H1 (cell line): ENCODE measurements around the gene RCOR2. TPM values are rescaled to one million over a fixed set of nuclear protein-coding genes. Genes with fewer than 3 reads are reported as not detected.

Experiments used
- CTCF ChIA-PET: fragments of 300-600 bp; sonication (Branson Sonifier 250); formaldehyde crosslinking; loops from one replicate; lab custom pipeline; 2021; ENCODE audit not compliant: partially characterized antibody; lab: Charles Lee
- POLR2A ChIA-PET: fragments of 300-600 bp; sonication (Branson Sonifier 250); formaldehyde crosslinking; loops from one replicate; lab custom pipeline; 2021; ENCODE audit warnings: inconsistent platforms; ENCODE audit not compliant: partially characterized antibody; lab: Charles Lee
- DNase-seq, 2 experiments: peaks; one replicate each; pipeline versions ENCODE4 v3.0.0 to v3.0.0-alpha.2; 2010 to 2022; ENCODE audit warnings: low spot score in 2 of 2, low read depth in 1 of 2, mixed read lengths in 1 of 2
- FAIRE-seq: peaks from 2 replicates; lab custom pipeline; 2011; peaks lifted over from hg19 to GRCh38; lab: Jason Lieb, UNC
- H2AFZ ChIP-seq: 2 replicates; pipeline ENCODE4 v1.8.1; 2012; ENCODE audit warnings: low read length, inconsistent platforms
- H2AK5ac ChIP-seq: 2 replicates; pipeline ENCODE4 v1.6.1; 2013; ENCODE audit warnings: low read depth, low read length
- H2BK120ac ChIP-seq: replicated peaks from 2 replicates; pipeline ENCODE3; 2013; ENCODE audit warnings: low read depth, low read length, inconsistent platforms
- H2BK12ac ChIP-seq: 2 replicates; pipeline ENCODE4 v1.6.1; 2013; ENCODE audit warnings: low read depth, low read length
- H2BK15ac ChIP-seq: 2 replicates; pipeline ENCODE4 v1.6.1; 2013; ENCODE audit warnings: low read length
- H2BK20ac ChIP-seq: 2 replicates; pipeline ENCODE4 v1.6.1; 2013; ENCODE audit warnings: low read length
- H2BK5ac ChIP-seq: 2 replicates; pipeline ENCODE4 v1.6.1; 2013; ENCODE audit warnings: low read depth, low read length
- H3K14ac ChIP-seq: 2 replicates; pipeline ENCODE4 v1.6.1; 2013; ENCODE audit warnings: inconsistent platforms; ENCODE audit not compliant: insufficient read length
- H3K18ac ChIP-seq: 2 replicates; pipeline ENCODE4 v1.6.1; 2013; ENCODE audit warnings: low read length; ENCODE audit errors: extremely low read depth
- H3K23ac ChIP-seq: 2 replicates; pipeline ENCODE4 v1.6.1; 2013; ENCODE audit warnings: inconsistent platforms; ENCODE audit not compliant: insufficient read length
- H3K23me2 ChIP-seq: 2 replicates; pipeline ENCODE4 v1.6.1; 2013; ENCODE audit warnings: low read depth, low read length
- H3K27ac ChIP-seq: 2 replicates; pipeline ENCODE4 v1.6.1; 2011; ENCODE audit warnings: low read depth, low read length, inconsistent platforms
- H3K27me3 ChIP-seq, 4 experiments: replicated peaks in 1 of 4; 1 replicate in 1 of 4; 2 replicates in 3 of 4; pipeline versions ENCODE4 v1.6.1 to v1.8.1; 2011 to 2013; ENCODE audit warnings: low read length in 3 of 4, mild to moderate bottlenecking in 3 of 4, inconsistent platforms in 2 of 4, mixed read lengths in 2 of 4, moderate library complexity in 1 of 4; ENCODE audit not compliant: control insufficient read depth in 3 of 4, insufficient read depth in 3 of 4; ENCODE audit errors: extremely low read depth in 1 of 4
- H3K36me3 ChIP-seq, 4 experiments: 2 replicates each; pipeline versions ENCODE4 v1.6.1 to v1.8.1; 2011 to 2013; ENCODE audit warnings: mild to moderate bottlenecking in 4 of 4, low read length in 3 of 4, moderate library complexity in 2 of 4, control low read depth in 1 of 4, inconsistent platforms in 1 of 4; ENCODE audit not compliant: insufficient read depth in 4 of 4, control insufficient read depth in 2 of 4
- H3K4ac ChIP-seq: replicated peaks from 2 replicates; pipeline ENCODE3; 2013; ENCODE audit warnings: low read length, low read depth, mixed read lengths, inconsistent platforms; ENCODE audit not compliant: insufficient read length
- H3K4me1 ChIP-seq, 4 experiments: replicated peaks in 1 of 4; 1 replicate in 1 of 4; 2 replicates in 3 of 4; pipeline versions ENCODE4 v1.6.1 to v1.8.1; 2011 to 2013; ENCODE audit warnings: low read length in 3 of 4, inconsistent platforms in 2 of 4, mixed read lengths in 1 of 4; ENCODE audit not compliant: insufficient read depth in 4 of 4, control insufficient read depth in 3 of 4
- H3K4me2 ChIP-seq, 2 experiments: 2 replicates each; pipeline versions ENCODE4 v1.6.1 to v1.8.1; 2011 to 2013; ENCODE audit warnings: low read depth in 2 of 2, low read length in 2 of 2, control low read depth in 1 of 2, inconsistent platforms in 1 of 2, mild to moderate bottlenecking in 1 of 2; ENCODE audit not compliant: insufficient read depth in 1 of 2
- H3K4me3 ChIP-seq, 4 experiments: fragments of 200-600, 300-600 bp in 1 of 4; sonication (generic), shearing (Covaris generic), sonication (Bioruptor Twin) in 1 of 4; 2 replicates each; pipeline versions ENCODE4 v1.5.1 to v1.8.1; 2011 to 2016; ENCODE audit warnings: low read length in 4 of 4, low read depth in 3 of 4, control low read depth in 2 of 4, inconsistent platforms in 2 of 4, mild to moderate bottlenecking in 2 of 4, mixed read lengths in 1 of 4, moderate library complexity in 1 of 4; ENCODE audit not compliant: insufficient read depth in 2 of 4; ENCODE audit errors: extremely low read depth in 1 of 4
- H3K56ac ChIP-seq: replicated peaks from 2 replicates; pipeline ENCODE3; 2013; ENCODE audit warnings: low read depth, mild to moderate bottlenecking, mixed read lengths, low read length, inconsistent platforms; ENCODE audit not compliant: insufficient read length
- H3K79me1 ChIP-seq: 2 replicates; pipeline ENCODE4 v1.6.1; 2013; ENCODE audit warnings: low read depth, low read length, control low read depth
- H3K79me2 ChIP-seq, 2 experiments: 2 replicates each; pipeline versions ENCODE4 v1.6.1 to v1.8.1; 2012 to 2013; ENCODE audit warnings: low read length in 2 of 2, mild to moderate bottlenecking in 2 of 2, inconsistent platforms in 1 of 2; ENCODE audit not compliant: insufficient read depth in 2 of 2, control insufficient read depth in 1 of 2
- H3K9ac ChIP-seq, 4 experiments: replicated peaks in 1 of 4; 1 replicate in 1 of 4; 2 replicates in 3 of 4; pipeline versions ENCODE4 v1.6.1 to v1.8.1; 2011 to 2013; ENCODE audit warnings: low read depth in 3 of 4, low read length in 3 of 4, control low read depth in 2 of 4, mild to moderate bottlenecking in 2 of 4, moderate library complexity in 2 of 4, inconsistent platforms in 1 of 4; ENCODE audit errors: extremely low read depth in 1 of 4
- H3K9me3 ChIP-seq, 2 experiments: 2 replicates each; pipeline versions ENCODE4 v1.6.1 to v1.8.1; 2012 to 2013; ENCODE audit warnings: mild to moderate bottlenecking in 2 of 2, moderate library complexity in 2 of 2, control low read depth in 1 of 2, inconsistent platforms in 1 of 2, low read depth in 1 of 2, low read length in 1 of 2, mixed read lengths in 1 of 2; ENCODE audit not compliant: insufficient read depth in 2 of 2
- H4K20me1 ChIP-seq, 2 experiments: replicated peaks in 1 of 2; 2 replicates each; pipeline versions ENCODE3 to v1.8.1; 2011 to 2013; ENCODE audit warnings: inconsistent platforms in 2 of 2, low read length in 2 of 2, mild to moderate bottlenecking in 1 of 2; ENCODE audit not compliant: insufficient read depth in 2 of 2, control insufficient read depth in 1 of 2
- H4K5ac ChIP-seq: 2 replicates; pipeline ENCODE4 v1.6.1; 2013; ENCODE audit warnings: low read length, low read depth, mixed read lengths, inconsistent platforms; ENCODE audit not compliant: insufficient read length
- H4K8ac ChIP-seq: 2 replicates; pipeline ENCODE4 v1.8.0; 2013; ENCODE audit warnings: mild to moderate bottlenecking, moderate library complexity, low read length, inconsistent platforms; ENCODE audit not compliant: insufficient read depth; ENCODE audit errors: extremely low read depth
- H4K91ac ChIP-seq: replicated peaks from 2 replicates; pipeline ENCODE3; 2013; ENCODE audit warnings: low read length, mixed read lengths, inconsistent platforms; ENCODE audit not compliant: insufficient read length
- BACH1 ChIP-seq: IDR thresholded peaks from 2 replicates; pipeline ENCODE4 v1.6.1; 2012; ENCODE audit warnings: low read length, improper control_type of control experiment
- CEBPB ChIP-seq: IDR thresholded peaks from 2 replicates; pipeline ENCODE4 v1.6.1; 2012; ENCODE audit warnings: low read depth, low read length
- CHD1 ChIP-seq: IDR thresholded peaks from 2 replicates; pipeline ENCODE4 v1.6.1; 2012; ENCODE audit warnings: low read depth, low read length, improper control_type of control experiment
- CHD2 ChIP-seq: IDR thresholded peaks from 2 replicates; pipeline ENCODE4 v1.6.1; 2012; ENCODE audit warnings: low read length, improper control_type of control experiment
- EZH2 ChIP-seq: fragments of 200-600 bp; sonication (generic); IDR thresholded peaks from 2 replicates; pipeline ENCODE4 v1.7.1; 2012; ENCODE audit warnings: low read depth, mild to moderate bottlenecking, moderate library complexity, low read length, inconsistent platforms; ENCODE audit not compliant: severe bottlenecking
- GABPA ChIP-seq: IDR thresholded peaks from 2 replicates; pipeline ENCODE4 v1.6.1; 2011; ENCODE audit warnings: mild to moderate bottlenecking, low read length, moderate library complexity, borderline replicate concordance; ENCODE audit not compliant: insufficient read depth
- HDAC6 ChIP-seq: IDR thresholded peaks from one replicate; pipeline ENCODE4 v1.7.1; 2012; ENCODE audit warnings: low read depth, mild to moderate bottlenecking, inconsistent platforms, low read length, moderate library complexity
- KDM4A ChIP-seq: IDR thresholded peaks from one replicate; pipeline ENCODE4 v1.7.1; 2012; ENCODE audit warnings: low read depth, mild to moderate bottlenecking, moderate library complexity, low read length, inconsistent platforms; ENCODE audit not compliant: severe bottlenecking
- KDM5A ChIP-seq: fragments of 200-600 bp; IDR thresholded peaks from 2 replicates; pipeline ENCODE4 v1.7.1; 2012; ENCODE audit warnings: mild to moderate bottlenecking, low read length, inconsistent platforms, mixed read lengths
- NANOG ChIP-seq: IDR thresholded peaks from 2 replicates; pipeline ENCODE4 v1.6.1; 2011; ENCODE audit warnings: low read length, low read depth, mild to moderate bottlenecking, inconsistent platforms; ENCODE audit not compliant: insufficient read depth, poor library complexity, severe bottlenecking
- POLR2AphosphoS5 ChIP-seq: IDR thresholded peaks from 2 replicates; pipeline ENCODE4 v1.6.1; 2011; ENCODE audit warnings: low read depth, low read length
- SIX5 ChIP-seq: IDR thresholded peaks from 2 replicates; pipeline ENCODE4 v1.6.1; 2011; ENCODE audit warnings: mild to moderate bottlenecking, low read depth, low read length
- SUZ12 ChIP-seq: fragments of 200-600 bp; sonication (generic); IDR thresholded peaks from 2 replicates; pipeline ENCODE4 v1.6.1; 2012; ENCODE audit warnings: mild to moderate bottlenecking, inconsistent platforms, low read length, moderate library complexity, mixed read lengths
- YY1 ChIP-seq: IDR thresholded peaks from 2 replicates; pipeline ENCODE4 v1.6.1; 2011; ENCODE audit warnings: low read depth, mild to moderate bottlenecking, low read length
- ZNF274 ChIP-seq: IDR thresholded peaks from 2 replicates; pipeline ENCODE4 v1.7.0; 2012; ENCODE audit warnings: low read length, borderline replicate concordance; ENCODE audit errors: extremely low read depth
- WGBS, 2 experiments: shearing (Covaris generic) in 1 of 2; methylation state at CpG; one replicate each; pipeline versions ENCODE4 v1.1.6 to v1.1.7; 2013 to 2015; ENCODE audit warnings: low lambda C conversion rate in 2 of 2, mixed read lengths in 2 of 2, inconsistent platforms in 1 of 2, low coverage in 1 of 2, missing lambda C conversion rate in 1 of 2; ENCODE audit not compliant: insufficient replicate concordance in 2 of 2, insufficient coverage in 1 of 2, insufficient read length in 1 of 2; ENCODE audit errors: extremely low coverage in 1 of 2, missing lambda C conversion rate in 1 of 2; 5-methylcytosine and 5-hydroxymethylcytosine counted together
- polyA plus RNA-seq, 7 experiments: library from polyadenylated mRNA; depleted of rRNA in 3 of 7; stranded (reverse) in 5 of 7; unstranded in 2 of 7; fragments of >200 nt in 5 of 7; fragments of 200-250 nt in 2 of 7; gene quantifications; 1 replicate in 5 of 7; 2 replicates in 1 of 7; 4 replicates in 1 of 7; pipeline versions ENCODE4 v1.2.1 to v1.2.3, GENCODE V29; 2011 to 2013; ENCODE audit warnings: missing spikeins in 2 of 7, mixed read lengths in 2 of 7
- total RNA-seq: library from RNA; stranded (reverse); fragmentation: NEBNext Ultra II Directional; extraction: Animal tissue kit (Norgen Biotek cat#: 25700); gene quantifications from 2 replicates; pipeline ENCODE4 v1.2.1, GENCODE V29; 2021

RCOR2 gene
- total and polyA plus RNA-seq, 2 of the 8 experiments (the other 6 are each of a cell fraction or from before 2014, with no cell fraction given): 54.6 to 78.0 TPM

- Histone ChIP-seq H2AFZ (no peak overlapping the region), H2BK12ac (no peak overlapping the region), H3K27me3 (no peaks in the 10 kb centered on the region), H2BK20ac (no peak overlapping the region), H3K9me3 (no peaks in the 10 kb centered on the region), H4K20me1 (peaks cover 13 to 39% of the 10 kb centered on the region in 2 experiments), H4K8ac (no peak overlapping the region; the same call in 1 of the 2 replicates), H3K27ac (no peak overlapping the region), H4K5ac (no peak overlapping the region), H4K91ac (no peak overlapping the region), H3K4me3 (no peak overlapping the region), H3K23me2 (no peaks in the 10 kb centered on the region), H3K14ac (no peak overlapping the region), H2AK5ac (no peak overlapping the region), H3K4me1 (peaks cover 3 to 19% (median 9%) of the 10 kb centered on the region in 4 experiments), H3K79me1 (peaks cover 15% of the 10 kb centered on the region), H3K79me2 (peaks cover 0 to 84% of the 10 kb centered on the region in 2 experiments; a peak in 2 of 4 replicates), H2BK5ac (no peak overlapping the region), H2BK15ac (no peak overlapping the region), H3K56ac (no peak overlapping the region), H2BK120ac (no peak overlapping the region), H3K36me3 (no peaks in the 10 kb centered on the region), H3K4ac (no peak overlapping the region), H3K18ac (no peak overlapping the region), H3K23ac (no peak overlapping the region), H3K9ac (no peak overlapping the region), H3K4me2 (no peak overlapping the region)
- ChIA-PET POLR2A (interaction anchor here (0.6 to 1.6 kb wide), 4 partner anchors 14 to 1041 kb away, joined by 3 to 6 read pairs (median 3); no protein-coding TSS in a partner anchor), CTCF (interaction anchor here (0.6 to 8.5 kb wide), 16 partner anchors 9 to 854 kb away, joined by 3 to 76 read pairs (median 4); partner anchors contain the start of gene MARK2)
- FAIRE-seq (no peak), DNase-seq (no peak)
- WGBS, 2 experiments: 88% methylated on average over 6 of the region's 6 CpGs; no CpG with 5 or more reads in 1 of the 2 experiments
- TF ChIP-seq KDM5A (no peak), CEBPB (no peak), GABPA (no peak), HDAC6 (no peak), CHD1 (no peak), YY1 (no peak), CHD2 (no peak), EZH2 (no peak), ZNF274 (no peak), KDM4A (no peak), SIX5 (no peak), BACH1 (no peak), NANOG (no peak), SUZ12 (no peak), POLR2AphosphoS5 (no peak)
Measured at GRCh38 chr11:63874511-63874910, 42.5 kb downstream of the RCOR2 start.
